K562 (cell line): ENCODE results near the gene RHAG. TPM values are rescaled to one million over a fixed set of nuclear protein-coding genes. Genes with fewer than 3 reads are reported as not detected.

Experiments
- ATAC-seq: fragments of 200-7000 bp; cut with Tn5 transposase; 3 replicates; pipeline ENCODE4 v1.9.1; 2020; ENCODE audit warnings: moderate library complexity
- BruUV-seq: library from RNA; stranded (reverse); fragments of 400-500 nt; replicated peaks from 2 replicates; lab custom pipeline; 2021; lab: Mats Ljungman, UMichigan
- CTCF ChIA-PET: fragments of 300-600 bp; formaldehyde crosslinking; extraction: SDS; loops from one replicate; lab custom pipeline; 2021; ENCODE audit warnings: low intra/inter-chr PET ratio; lab: Yijun Ruan, JAX
- POLR2A ChIA-PET: fragments of 300-600, 350-650 bp; sonication (Branson Sonifier 250); formaldehyde crosslinking; extraction: SDS; loops from one replicate; lab custom pipeline; 2021; ENCODE audit warnings: antibody characterized with exemption, inconsistent platforms; lab: Yijun Ruan, JAX
- DNase-seq, 4 experiments: peaks; one replicate each; pipeline versions ENCODE4 v3.0.0 to v3.0.0-alpha.2; 2011 to 2018; ENCODE audit warnings: low spot score in 3 of 4, mixed read lengths in 3 of 4; ENCODE audit errors: extremely low read depth in 1 of 4
- FAIRE-seq: peaks from 2 replicates; lab custom pipeline; 2011; peaks lifted over from hg19 to GRCh38; lab: Jason Lieb, UNC
- H2AFZ ChIP-seq: 2 replicates; pipeline ENCODE4 v1.6.0; 2011; ENCODE audit warnings: low read depth, low read length, control low read depth, inconsistent platforms
- H3K27ac ChIP-seq: fragments of 200-600 bp; 3 replicates; pipeline ENCODE4 v1.8.0; 2011; ENCODE audit warnings: low read depth, mild to moderate bottlenecking, control low read depth, inconsistent platforms, low read length, moderate library complexity, mixed read lengths; ENCODE audit errors: extremely low read depth
- H3K27me3 ChIP-seq, 2 experiments: fragments of 300-600 bp in 1 of 2; 2 replicates in 1 of 2; 3 replicates in 1 of 2; pipeline versions ENCODE4 v1.6.0 to v1.8.0; 2011; ENCODE audit warnings: inconsistent platforms in 2 of 2, low read length in 2 of 2, mild to moderate bottlenecking in 1 of 2, mixed read lengths in 1 of 2, moderate library complexity in 1 of 2; ENCODE audit not compliant: control insufficient read depth in 2 of 2, insufficient read depth in 2 of 2
- H3K36me3 ChIP-seq: fragments of 300-600 bp; 3 replicates; pipeline ENCODE4 v1.8.0; 2011; ENCODE audit warnings: mild to moderate bottlenecking, low read length, inconsistent platforms; ENCODE audit not compliant: control insufficient read depth, insufficient read depth
- H3K4me1 ChIP-seq, 2 experiments: fragments of 200-600 bp in 1 of 2; replicated peaks in 1 of 2; 2 replicates in 1 of 2; 3 replicates in 1 of 2; pipeline versions ENCODE4 v1.5.1 to v1.8.0; 2011; ENCODE audit warnings: inconsistent platforms in 2 of 2, low read length in 2 of 2, mild to moderate bottlenecking in 1 of 2, mixed read lengths in 1 of 2, moderate library complexity in 1 of 2; ENCODE audit not compliant: control insufficient read depth in 2 of 2, insufficient read depth in 2 of 2
- H3K4me2 ChIP-seq: 2 replicates; pipeline ENCODE4 v1.6.1; 2011; ENCODE audit warnings: low read length, control low read depth, inconsistent platforms, mixed read lengths; ENCODE audit not compliant: insufficient read depth
- H3K4me3 ChIP-seq: fragments of 200-600 bp; sonication (generic), shearing (Covaris generic); 2 replicates; pipeline ENCODE4 v1.5.1; 2016; ENCODE audit warnings: control low read depth, inconsistent platforms
- H3K79me2 ChIP-seq: fragments of 200-600 bp; 3 replicates; pipeline ENCODE4 v1.8.0; 2011; ENCODE audit warnings: low read length, inconsistent platforms; ENCODE audit not compliant: control insufficient read depth, insufficient read depth
- H3K9ac ChIP-seq, 2 experiments: 2 replicates each; pipeline versions ENCODE4 v1.6.0 to v1.6.1; 2011; ENCODE audit warnings: low read depth in 2 of 2, low read length in 2 of 2, control low read depth in 1 of 2, inconsistent platforms in 1 of 2, mild to moderate bottlenecking in 1 of 2, mixed read lengths in 1 of 2; ENCODE audit not compliant: insufficient read depth in 1 of 2
- H3K9me1 ChIP-seq: one replicate; pipeline ENCODE4 v1.6.0; 2011; ENCODE audit warnings: inconsistent platforms, mild to moderate bottlenecking, low read length, moderate library complexity; ENCODE audit not compliant: control insufficient read depth, insufficient read depth
- H3K9me3 ChIP-seq: replicated peaks from 2 replicates; pipeline ENCODE4 v1.5.1; 2011; ENCODE audit warnings: low read depth, low read length, inconsistent platforms; ENCODE audit not compliant: control insufficient read depth, insufficient read depth
- H4K20me1 ChIP-seq: replicated peaks from 2 replicates; pipeline ENCODE4 v1.6.1; 2011; ENCODE audit warnings: low read length, inconsistent platforms, mixed read lengths; ENCODE audit not compliant: control insufficient read depth, insufficient read depth
- ARHGAP35 ChIP-seq: fragments of 450-650 bp; IDR thresholded peaks from 2 replicates; pipeline ENCODE4 v1.6.1; 2018; ENCODE audit not compliant: partially characterized antibody
- ARNT ChIP-seq, 2 experiments: fragments of 450-650 bp; IDR thresholded peaks; 2 replicates each; pipeline ENCODE4 v1.6.1; 2016; ENCODE audit warnings: mild to moderate bottlenecking in 1 of 2
- CHAMP1 ChIP-seq: fragments of 450-650 bp; IDR thresholded peaks from 2 replicates; pipeline ENCODE4 v1.6.1; 2016; ENCODE audit warnings: mild to moderate bottlenecking
- ELF2 ChIP-seq: fragments of 250-450 bp; sonication (Bioruptor Pico); IDR thresholded peaks from 2 replicates; pipeline ENCODE4 v1.5.0; 2021; ENCODE audit warnings: mild to moderate bottlenecking
- GATAD2B ChIP-seq: fragments of 450-650 bp; IDR thresholded peaks from 2 replicates; pipeline ENCODE4 v1.6.1; 2017; ENCODE audit warnings: mild to moderate bottlenecking, borderline replicate concordance
- ZNF316 ChIP-seq: fragments of 450-650 bp; IDR thresholded peaks from 2 replicates; pipeline ENCODE4 v1.6.1; 2016
- ZNF318 ChIP-seq, 2 experiments: fragments of 450-650 bp; IDR thresholded peaks; 2 replicates each; pipeline ENCODE4 v1.6.1; 2016; ENCODE audit warnings: mild to moderate bottlenecking in 2 of 2, borderline replicate concordance in 1 of 2, low read depth in 1 of 2, moderate library complexity in 1 of 2
- WGBS: fragments of 100-300 bp; shearing (Covaris generic); methylation state at CpG from one replicate; pipeline ENCODE4 v1.1.6; 2016; ENCODE audit warnings: low coverage, mixed read lengths; ENCODE audit not compliant: insufficient coverage; ENCODE audit errors: missing lambda C conversion rate; 5-methylcytosine and 5-hydroxymethylcytosine counted together
- in situ Hi-C: fragments of 300-500 bp; cut with MboI; formaldehyde crosslinking; loops from 4 replicates; pipeline ENCODE4 v1.15.0; 2018; ENCODE audit warnings: inconsistent platforms, mixed read lengths
- intact Hi-C: fragments of 100-400 bp; cut with micrococcal nuclease; formaldehyde crosslinking; loops from 2 replicates; pipeline ENCODE4 v1.14.2; 2022
- polyA plus RNA-seq, 8 experiments: library from polyadenylated mRNA; depleted of rRNA in 4 of 8; stranded (reverse) in 5 of 8; unstranded in 3 of 8; fragments of >200 nt; fragmentation: Nextera tagmentation in 2 of 8; fragmentation: Illumina TruSeq in 1 of 8; extraction: Ambion mirVana in 2 of 8; extraction: Trizol in 1 of 8; gene quantifications; 2 replicates each; pipeline versions ENCODE4 v1.2.1 to v1.2.3, GENCODE V29; 2011 to 2014; ENCODE audit warnings: inconsistent platforms in 1 of 8, missing spikeins in 1 of 8
- total RNA-seq, 7 experiments: library from RNA; depleted of rRNA in 6 of 7; stranded (reverse); fragments of >200 nt in 6 of 7; fragmentation: Illumina TruSeq in 2 of 7; extraction: Trizol in 2 of 7; gene quantifications; 2 replicates each; pipeline versions ENCODE4 v1.2.1 to v1.2.3, GENCODE V29; 2011 to 2021; ENCODE audit warnings: low replicate concordance in 1 of 7

RHAG gene
- total and polyA plus RNA-seq, 9 of the 15 experiments (the other 6 are each of a cell fraction or from before 2014, with no cell fraction given) = 290 to 1,202 (median 505) TPM

GRCh38 chr6:49648036-49648435 is 11.4 kb upstream of the RHAG start (continued):
- 0 out of 2 replicates have a peak, but pooled peaks have one; percentile 15 for TF ChIP-seq ZNF316

GRCh38 chr6:49647476-49647875 is 10.8 kb upstream of the RHAG start:
- in situ Hi-C loops = no loop called here
- peak; percentile 10 for ATAC-seq
- H3K4me3 ChIP-seq = no peak overlapping the region
- CTCF ChIA-PET = no interaction called here
- H3K9me1 ChIP-seq = no peaks in the 10 kb centered on the region
- H3K36me3 ChIP-seq = peaks cover 2% of the 10 kb centered on the region; the same call in 2 of the 3 replicates
- peak overlapping the region in 1 of 2 experiments; percentile 62; a peak in 2 of 4 replicates for H3K9ac ChIP-seq
- no peaks in the 10 kb centered on the region for H4K20me1 ChIP-seq
- intact Hi-C loops = loop anchor here (5.0 kb wide), 1 partner anchor 135 kb away; no protein-coding TSS in a partner anchor
- peak overlapping the region; percentile 81 for H2AFZ ChIP-seq
- H3K4me1 ChIP-seq = peaks cover 3 to 29% of the 10 kb centered on the region in 2 experiments; a peak in 3 of 5 replicates
- peak overlapping the region; percentile 79 for H3K27ac ChIP-seq
- DNase-seq = no peak
- H3K4me2 ChIP-seq = peak overlapping the region; percentile 16
- WGBS = 48% methylated on average over 2 of the region's 2 CpGs
- no TSS peak for BruUV-seq
- peak; percentile 65 for FAIRE-seq
- H3K27me3 ChIP-seq = no peaks in the 10 kb centered on the region
- peaks cover 8% of the 10 kb centered on the region; the same call in 1 of the 2 replicates for H3K9me3 ChIP-seq
- POLR2A ChIA-PET = interaction anchor here (0.6 to 3.1 kb wide), 3 partner anchors 8 to 23 kb away, joined by 3 to 29 read pairs (median 4); partner anchors contain the start of gene RHAG
- H3K79me2 ChIP-seq = no peaks in the 10 kb centered on the region
- peak; percentile 21; the same call in 1 of the 2 replicates for TF ChIP-seq GATAD2B
- no peak for TF ChIP-seq ARHGAP35
- TF ChIP-seq CHAMP1 = 0 out of 2 replicates have a peak, but pooled peaks have one; percentile 1
- TF ChIP-seq ARNT (IDR thresholded peaks at IDR 0.05) = no peak
- no peak for TF ChIP-seq ELF2 (CRISPR knock-in tag)
- TF ChIP-seq ZNF318 (IDR thresholded peaks at IDR 0.05; ENCODE audit: borderline replicate concordance in 1 of 2, low read depth in 1 of 2) = peak in 1 of 2 experiments; percentile 28; a peak in 1 of 4 replicates
